ENCODE data around the gene OSER1.
A peak's percentile ranks its signal among the peaks of the same experiment; 100 is the strongest.
"Not testable (repeated sequence)": the region's sequence is repeated elsewhere in the genome, so short reads cannot be mapped to it uniquely, and the experiment has no call there.

The OSER1 gene

DNA sequence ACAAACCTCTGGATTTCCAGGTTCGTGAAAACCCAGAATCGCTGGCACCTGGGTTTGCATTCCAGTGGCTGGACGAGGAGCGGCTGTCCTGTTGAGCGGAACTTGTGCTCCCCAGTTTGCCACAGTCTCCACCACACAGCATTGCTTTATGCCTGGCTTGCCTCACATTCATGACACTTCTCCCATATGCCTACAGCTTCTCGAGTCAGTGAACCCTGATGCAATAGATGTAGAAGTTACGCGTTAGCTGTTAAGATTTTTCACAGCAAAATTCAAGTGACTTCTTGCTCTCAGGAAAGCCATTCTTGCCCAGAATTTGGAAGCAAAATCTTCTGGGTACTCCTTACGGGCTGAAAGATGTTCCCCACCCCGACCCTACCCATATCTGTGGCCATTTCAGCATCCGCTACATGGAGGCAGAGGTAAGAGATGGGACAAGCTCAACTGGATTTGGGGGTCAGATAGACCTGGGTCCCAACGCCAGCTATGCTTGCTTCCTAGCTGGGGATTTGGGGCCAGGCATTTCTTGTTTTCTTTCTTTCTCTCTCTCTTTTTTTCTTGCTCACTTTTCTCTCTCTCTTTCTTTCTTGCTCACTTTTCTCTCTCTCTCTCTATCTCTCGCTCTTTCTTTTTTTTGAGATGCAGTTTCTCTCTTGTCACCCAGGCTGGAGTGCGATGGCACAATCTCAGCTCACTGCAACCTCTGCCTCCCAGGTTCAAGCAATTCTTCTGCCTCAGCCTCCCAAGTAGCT, 24.2 kb upstream of the OSER1 start:
- Mint-ChIP-seq H3K36me3 (ENCODE audit: low read depth) (no peaks in the 10 kb centered on the region), H3K4me3 (no peak overlapping the region), H3K27me3 (no peaks in the 10 kb centered on the region), H3K9me3 (no peaks in the 10 kb centered on the region), H3K4me1 (peaks cover 3% of the 10 kb centered on the region), H3K27ac (no peak overlapping the region)
- no peak for DNase-seq
- ATAC-seq, result no peak

- Mint-ChIP-seq H3K36me3 (ENCODE audit: low read depth) (no peaks in the 10 kb centered on the region), H3K4me1 (peaks cover 3% of the 10 kb centered on the region), H3K4me3 (no peak overlapping the region), H3K27me3 (no peaks in the 10 kb centered on the region), H3K9me3 (no peaks in the 10 kb centered on the region), H3K27ac (no peak overlapping the region)
- no peak for DNase-seq
- ATAC-seq, result no peak
These were observed 23.0 kb upstream of the OSER1 start for GRCh38 chr20:44233436-44234016.

GRCh38 chr20:44232469-44232856, 21.9 kb upstream of the OSER1 start:
- ATAC-seq; H3K36me3 Mint-ChIP-seq (ENCODE audit: low read depth); H3K4me3 Mint-ChIP-seq: not testable (repeated sequence)

DNA sequence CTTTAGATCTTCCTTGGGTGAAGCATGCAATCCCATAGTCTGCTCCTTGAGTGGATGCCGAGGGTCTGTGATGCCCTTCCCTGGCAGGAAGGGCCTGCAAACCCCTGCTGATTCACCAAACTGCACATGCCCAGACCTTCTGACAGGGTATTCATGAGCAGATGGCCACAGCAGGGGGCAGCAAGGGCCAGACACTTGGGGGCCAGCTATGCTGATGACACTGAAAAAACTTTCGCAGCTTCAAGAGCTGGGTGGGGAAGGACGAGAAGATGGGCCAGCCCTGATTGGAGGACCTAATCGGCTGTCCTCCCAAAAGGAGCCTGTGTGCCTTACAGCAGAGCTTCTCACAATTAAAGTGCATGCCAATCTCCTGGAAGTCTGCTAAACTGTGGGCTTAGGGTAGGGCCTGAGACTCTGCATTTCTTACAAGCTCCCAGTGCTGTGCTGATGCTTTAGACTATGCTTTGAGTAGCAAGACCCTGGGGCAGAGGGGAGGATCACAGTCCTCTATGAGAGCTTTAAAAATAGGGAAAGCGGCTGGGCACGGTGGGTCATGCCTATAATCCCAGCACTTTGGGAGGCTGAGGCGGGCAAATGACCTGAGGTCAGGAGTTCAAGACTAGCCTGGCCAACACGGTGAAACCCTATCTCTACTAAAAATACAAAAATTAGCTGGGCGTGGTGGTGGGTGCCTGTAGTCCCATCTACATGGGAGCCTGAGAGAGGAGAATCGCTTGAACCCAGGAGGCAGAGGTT, 21.3 kb upstream of the OSER1 start:
- ATAC-seq (no peak), DNase-seq (no peak)
- Mint-ChIP-seq H3K4me3 (no peak overlapping the region), H3K27me3 (no peaks in the 10 kb centered on the region), H3K27ac (peak overlapping the region; percentile 74), H3K36me3 (ENCODE audit: low read depth) (no peaks in the 10 kb centered on the region), H3K9me3 (no peaks in the 10 kb centered on the region), H3K4me1 (peaks cover 3% of the 10 kb centered on the region)

More at GRCh38 chr20:44232469-44232856, 21.9 kb upstream of the OSER1 start:
- H3K4me1 Mint-ChIP-seq, H3K27ac Mint-ChIP-seq, H3K27me3 Mint-ChIP-seq, H3K9me3 Mint-ChIP-seq, DNase-seq: not testable (repeated sequence)

DNA sequence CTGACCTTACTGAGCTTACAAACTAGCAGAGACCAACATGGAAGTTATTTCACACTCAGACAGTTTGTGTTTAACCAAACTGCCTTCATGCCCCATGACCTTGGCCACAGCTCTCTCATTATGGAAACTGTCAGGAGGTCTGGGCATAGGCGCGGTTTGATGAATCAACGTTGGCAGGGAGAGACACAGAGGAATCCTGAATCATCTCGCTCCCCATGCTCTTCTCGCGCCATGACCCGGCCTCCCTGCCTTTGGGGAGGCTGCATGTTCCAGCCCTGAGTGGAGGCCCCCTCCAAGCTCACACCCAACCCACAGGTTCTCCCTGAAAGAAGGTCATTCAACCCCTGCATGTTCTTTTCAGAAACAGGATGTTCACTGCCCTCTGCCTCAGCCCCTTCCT, 20.6 kb upstream of the OSER1 start:
- ATAC-seq (peak; percentile 76), DNase-seq (peak; percentile 26)
- Mint-ChIP-seq H3K4me3 (no peak overlapping the region), H3K27ac (peak overlapping the region; percentile 74), H3K4me1 (peaks cover 3% of the 10 kb centered on the region), H3K9me3 (no peaks in the 10 kb centered on the region), H3K36me3 (ENCODE audit: low read depth) (no peaks in the 10 kb centered on the region), H3K27me3 (no peaks in the 10 kb centered on the region)

GRCh38 chr20:44228465-44229258, 18.1 kb upstream of the OSER1 start:
- Mint-ChIP-seq H3K27ac (no peak overlapping the region), H3K4me1 (peaks cover 3% of the 10 kb centered on the region), H3K36me3 (ENCODE audit: low read depth) (no peaks in the 10 kb centered on the region), H3K9me3 (no peaks in the 10 kb centered on the region), H3K4me3 (no peak overlapping the region), H3K27me3 (no peaks in the 10 kb centered on the region)
- DNase-seq, result no peak
- no peak for ATAC-seq

GRCh38 chr20:44224637-44225036, 14.1 kb upstream of the OSER1 start:
- H3K4me3 Mint-ChIP-seq, result no peak overlapping the region
- H3K9me3 Mint-ChIP-seq, result no peaks in the 10 kb centered on the region
- no peak for ATAC-seq

GRCh38 chr20:44223721-44224120, 13.2 kb upstream of the OSER1 start:
- no peak overlapping the region for H3K27ac Mint-ChIP-seq
- H3K36me3 Mint-ChIP-seq (ENCODE audit: low read depth), result no peaks in the 10 kb centered on the region
- no peaks in the 10 kb centered on the region for H3K27me3 Mint-ChIP-seq

More at GRCh38 chr20:44224637-44225036, 14.1 kb upstream of the OSER1 start:
- Mint-ChIP-seq H3K27ac (no peak overlapping the region), H3K4me1 (peaks cover 11% of the 10 kb centered on the region), H3K36me3 (ENCODE audit: low read depth) (no peaks in the 10 kb centered on the region), H3K27me3 (no peaks in the 10 kb centered on the region)
- no peak for DNase-seq

DNA sequence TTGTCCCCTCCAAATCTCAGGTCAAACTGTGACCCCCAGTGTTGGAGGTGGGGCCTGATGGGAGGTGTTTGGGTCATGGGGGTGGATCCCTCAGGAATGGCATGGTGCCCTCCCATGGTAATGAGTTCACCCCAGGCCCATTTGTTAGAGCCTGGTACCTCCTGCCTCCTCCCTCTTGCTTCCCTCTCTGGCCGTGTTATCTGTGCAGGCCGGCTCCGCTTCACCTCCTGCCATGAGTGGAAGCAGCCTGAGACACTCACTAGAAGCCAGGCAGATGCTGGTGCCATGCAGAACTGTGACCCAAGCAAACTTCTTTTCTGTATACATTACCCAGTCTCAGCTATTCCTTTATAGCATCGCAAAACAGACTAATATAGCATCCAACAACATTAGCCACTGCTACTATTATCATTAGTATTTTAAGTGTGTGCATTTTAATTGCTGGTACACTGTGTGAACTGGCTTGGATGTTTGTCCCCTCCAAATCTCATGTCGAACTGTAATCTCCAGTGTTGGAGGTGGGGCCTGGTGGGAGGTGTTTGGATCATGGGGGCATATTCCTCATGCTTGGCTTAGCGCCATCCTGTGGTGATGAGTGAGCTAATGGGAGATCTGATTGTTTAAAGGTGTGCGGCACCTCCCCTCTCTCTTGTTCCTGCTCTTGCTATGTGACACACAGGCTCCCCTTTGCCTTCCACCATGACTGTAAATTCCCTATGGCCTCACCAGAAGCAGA, 12.2 kb upstream of the OSER1 start:
- no peak overlapping the region for H3K27ac Mint-ChIP-seq

More at GRCh38 chr20:44223721-44224120, 13.2 kb upstream of the OSER1 start:
- DNase-seq, result no peak
- ATAC-seq, result no peak
- Mint-ChIP-seq H3K4me3 (no peak overlapping the region), H3K4me1 (peaks cover 20% of the 10 kb centered on the region), H3K9me3 (no peaks in the 10 kb centered on the region)

DNA sequence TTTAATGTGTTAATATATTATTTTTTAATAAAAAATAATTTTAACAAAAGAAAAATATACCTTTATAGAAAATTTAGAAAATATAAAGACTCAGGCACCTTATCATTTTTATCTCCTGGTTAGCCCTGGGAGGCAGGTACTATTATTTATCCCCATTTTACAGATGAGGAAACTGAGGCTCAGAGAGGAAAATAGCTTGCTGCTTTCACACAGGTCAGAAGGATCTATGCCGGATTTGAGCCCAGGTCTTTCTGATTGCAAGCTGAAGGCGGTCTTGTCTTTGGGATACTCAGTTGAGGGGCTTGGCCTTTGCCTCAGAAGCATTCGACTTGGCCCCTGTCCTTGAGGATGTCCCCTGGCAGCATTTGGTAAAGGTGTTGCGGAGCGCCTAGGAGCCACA, 11.5 kb upstream of the OSER1 start:
- H3K9me3 Mint-ChIP-seq, result no peaks in the 10 kb centered on the region
- DNase-seq (no peak), ATAC-seq (no peak)
- H3K27me3 Mint-ChIP-seq, result no peaks in the 10 kb centered on the region
- no peak overlapping the region for H3K4me3 Mint-ChIP-seq
- H3K4me1 Mint-ChIP-seq, result peaks cover 37% of the 10 kb centered on the region
- H3K36me3 Mint-ChIP-seq (ENCODE audit: low read depth), result no peaks in the 10 kb centered on the region
- H3K27ac Mint-ChIP-seq, result no peak overlapping the region

More for the DNA sequence above, 12.2 kb upstream of the OSER1 start:
- H3K4me3 Mint-ChIP-seq, result no peak overlapping the region
- H3K9me3 Mint-ChIP-seq, result no peaks in the 10 kb centered on the region
- ATAC-seq, result no peak
- H3K36me3 Mint-ChIP-seq (ENCODE audit: low read depth), result no peaks in the 10 kb centered on the region
- peaks cover 29% of the 10 kb centered on the region for H3K4me1 Mint-ChIP-seq
- no peak for DNase-seq
- H3K27me3 Mint-ChIP-seq, result no peaks in the 10 kb centered on the region

GRCh38 chr20:44221368-44221954, 10.9 kb upstream of the OSER1 start:
- no peak overlapping the region for H3K27ac Mint-ChIP-seq
- H3K36me3 Mint-ChIP-seq (ENCODE audit: low read depth), result no peaks in the 10 kb centered on the region
- no peak for DNase-seq
- no peaks in the 10 kb centered on the region for H3K27me3 Mint-ChIP-seq
- H3K9me3 Mint-ChIP-seq, result no peaks in the 10 kb centered on the region
- no peak for ATAC-seq
- H3K4me3 Mint-ChIP-seq, result no peak overlapping the region
- H3K4me1 Mint-ChIP-seq, result peaks cover 39% of the 10 kb centered on the region

GRCh38 chr20:44219791-44220190, 9.2 kb upstream of the OSER1 start:
- ATAC-seq (no peak), DNase-seq (no peak)
- H3K4me3 Mint-ChIP-seq, result peak overlapping the region; percentile 21
- H3K27ac Mint-ChIP-seq, result peak overlapping the region; percentile 43
- peaks cover 45% of the 10 kb centered on the region for H3K4me1 Mint-ChIP-seq
- no peaks in the 10 kb centered on the region for H3K27me3 Mint-ChIP-seq
- H3K9me3 Mint-ChIP-seq, result no peaks in the 10 kb centered on the region
- no peaks in the 10 kb centered on the region for H3K36me3 Mint-ChIP-seq (ENCODE audit: low read depth)

- H3K27ac Mint-ChIP-seq, result peak overlapping the region; percentile 45
- H3K4me1 Mint-ChIP-seq, result peaks cover 45% of the 10 kb centered on the region
- no peaks in the 10 kb centered on the region for H3K36me3 Mint-ChIP-seq (ENCODE audit: low read depth)
- peak overlapping the region; percentile 40 for H3K4me3 Mint-ChIP-seq
- no peaks in the 10 kb centered on the region for H3K27me3 Mint-ChIP-seq
- ATAC-seq, result peak; percentile 6
- no peak for DNase-seq
- H3K9me3 Mint-ChIP-seq, result no peaks in the 10 kb centered on the region
These were observed 8.7 kb upstream of the OSER1 start for GRCh38 chr20:44219170-44219730.
